ENCODE results near the gene UGT1A10. TPM values are rescaled to one million over a fixed set of nuclear protein-coding genes. Genes with fewer than 3 reads are reported as not detected.
"Not testable (repeated sequence)": the region's sequence is repeated elsewhere in the genome, so short reads cannot be mapped to it uniquely, and the experiment has no call there.

The UGT1A10 gene
- total RNA-seq (ENCODE audit: unreplicated experiment), result not detected
- long read RNA-seq, result 0 reads

DNA sequence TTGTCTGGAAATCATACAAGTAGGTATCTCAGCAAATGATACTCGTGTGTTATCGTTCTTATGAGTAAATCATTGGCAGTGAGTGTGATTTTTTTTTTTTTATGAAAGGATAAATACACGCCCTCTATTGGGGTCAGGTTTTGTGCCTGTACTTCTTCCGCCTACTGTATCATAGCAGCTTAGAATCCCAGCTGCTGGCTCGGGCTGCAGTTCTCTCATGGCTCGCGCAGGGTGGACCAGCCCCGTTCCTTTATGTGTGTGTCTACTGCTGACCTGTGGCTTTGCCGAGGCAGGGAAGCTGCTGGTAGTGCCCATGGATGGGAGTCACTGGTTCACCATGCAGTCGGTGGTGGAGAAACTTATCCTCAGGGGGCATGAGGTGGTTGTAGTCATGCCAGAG lies at the start of gene UGT1A10:
TSS of gene UGT1A10 (plus strand) at position 143 of the 400 bp plus-strand sequence. CDS start at position 218, 75 bp downstream.
- not testable (repeated sequence) for H3K27ac Mint-ChIP-seq (ENCODE audit: unreplicated experiment); H3K9me3 Mint-ChIP-seq (ENCODE audit: unreplicated experiment); H3K4me1 Mint-ChIP-seq (ENCODE audit: unreplicated experiment); H3K4me3 Mint-ChIP-seq (ENCODE audit: unreplicated experiment); DNase-seq (ENCODE audit: low spot score); H3K27me3 Mint-ChIP-seq (ENCODE audit: unreplicated experiment); H3K36me3 Mint-ChIP-seq (ENCODE audit: low read depth, unreplicated experiment)

- TF ChIP-seq, protein P1, sequence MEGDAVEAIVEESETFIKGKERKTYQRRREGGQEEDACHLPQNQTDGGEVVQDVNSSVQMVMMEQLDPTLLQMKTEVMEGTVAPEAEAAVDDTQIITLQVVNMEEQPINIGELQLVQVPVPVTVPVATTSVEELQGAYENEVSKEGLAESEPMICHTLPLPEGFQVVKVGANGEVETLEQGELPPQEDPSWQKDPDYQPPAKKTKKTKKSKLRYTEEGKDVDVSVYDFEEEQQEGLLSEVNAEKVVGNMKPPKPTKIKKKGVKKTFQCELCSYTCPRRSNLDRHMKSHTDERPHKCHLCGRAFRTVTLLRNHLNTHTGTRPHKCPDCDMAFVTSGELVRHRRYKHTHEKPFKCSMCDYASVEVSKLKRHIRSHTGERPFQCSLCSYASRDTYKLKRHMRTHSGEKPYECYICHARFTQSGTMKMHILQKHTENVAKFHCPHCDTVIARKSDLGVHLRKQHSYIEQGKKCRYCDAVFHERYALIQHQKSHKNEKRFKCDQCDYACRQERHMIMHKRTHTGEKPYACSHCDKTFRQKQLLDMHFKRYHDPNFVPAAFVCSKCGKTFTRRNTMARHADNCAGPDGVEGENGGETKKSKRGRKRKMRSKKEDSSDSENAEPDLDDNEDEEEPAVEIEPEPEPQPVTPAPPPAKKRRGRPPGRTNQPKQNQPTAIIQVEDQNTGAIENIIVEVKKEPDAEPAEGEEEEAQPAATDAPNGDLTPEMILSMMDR (IDR thresholded peaks at IDR 0.05; ENCODE audit: unreplicated experiment), result no peak
- H3K9me3 Mint-ChIP-seq (ENCODE audit: unreplicated experiment), result no peaks in the 10 kb centered on the region
- no peaks in the 10 kb centered on the region for H3K36me3 Mint-ChIP-seq (ENCODE audit: low read depth, unreplicated experiment)
- H3K4me1 Mint-ChIP-seq (ENCODE audit: unreplicated experiment), result no peaks in the 10 kb centered on the region
- DNase-seq (ENCODE audit: low spot score), result no peak
- no peaks in the 10 kb centered on the region for H3K27me3 Mint-ChIP-seq (ENCODE audit: unreplicated experiment)
- H3K4me3 Mint-ChIP-seq (ENCODE audit: unreplicated experiment), result no peak overlapping the region
- no peak overlapping the region for H3K27ac Mint-ChIP-seq (ENCODE audit: unreplicated experiment)
These were observed 47.8 kb upstream of the UGT1A10 start for GRCh38 chr2:233588400-233588799.

- DNase-seq (ENCODE audit: low spot score); H3K27ac Mint-ChIP-seq (ENCODE audit: unreplicated experiment): not testable (repeated sequence)
These were observed 43.5 kb upstream of the UGT1A10 start for GRCh38 chr2:233592706-233593105.

DNA sequence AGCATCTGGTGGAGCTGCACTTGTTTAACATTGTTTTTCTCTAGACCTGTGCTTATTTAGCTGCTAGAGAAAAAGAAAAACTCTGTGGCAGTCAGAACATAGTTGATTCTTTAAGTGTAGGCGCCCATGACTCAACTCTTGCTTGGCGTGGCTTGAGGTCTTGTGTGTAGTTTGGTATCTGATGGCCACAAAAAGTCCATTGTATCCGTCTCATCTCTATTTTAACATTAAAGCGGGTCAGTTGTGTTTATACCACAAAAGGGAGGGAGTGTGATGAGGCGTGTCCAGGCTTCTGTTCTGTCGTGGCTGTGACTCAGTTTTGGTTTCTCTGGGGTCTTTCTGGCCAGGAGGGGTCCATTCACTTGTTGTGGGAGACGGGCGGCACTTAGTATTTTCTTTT lies 43.0 kb upstream of the UGT1A10 start:
- DNase-seq (ENCODE audit: low spot score), result no peak
- H3K36me3 Mint-ChIP-seq (ENCODE audit: low read depth, unreplicated experiment), result no peaks in the 10 kb centered on the region
- no peak overlapping the region for H3K27ac Mint-ChIP-seq (ENCODE audit: unreplicated experiment)
- TF ChIP-seq, protein P1 (IDR thresholded peaks at IDR 0.05; ENCODE audit: unreplicated experiment), result no peak
- H3K4me1 Mint-ChIP-seq (ENCODE audit: unreplicated experiment), result no peaks in the 10 kb centered on the region
- H3K4me3 Mint-ChIP-seq (ENCODE audit: unreplicated experiment), result no peak overlapping the region
- H3K27me3 Mint-ChIP-seq (ENCODE audit: unreplicated experiment), result peaks cover 1% of the 10 kb centered on the region
- no peaks in the 10 kb centered on the region for H3K9me3 Mint-ChIP-seq (ENCODE audit: unreplicated experiment)

More at GRCh38 chr2:233592706-233593105, 43.5 kb upstream of the UGT1A10 start:
- not testable (repeated sequence) for H3K27me3 Mint-ChIP-seq (ENCODE audit: unreplicated experiment); H3K36me3 Mint-ChIP-seq (ENCODE audit: low read depth, unreplicated experiment); H3K9me3 Mint-ChIP-seq (ENCODE audit: unreplicated experiment); H3K4me3 Mint-ChIP-seq (ENCODE audit: unreplicated experiment); H3K4me1 Mint-ChIP-seq (ENCODE audit: unreplicated experiment)

DNA sequence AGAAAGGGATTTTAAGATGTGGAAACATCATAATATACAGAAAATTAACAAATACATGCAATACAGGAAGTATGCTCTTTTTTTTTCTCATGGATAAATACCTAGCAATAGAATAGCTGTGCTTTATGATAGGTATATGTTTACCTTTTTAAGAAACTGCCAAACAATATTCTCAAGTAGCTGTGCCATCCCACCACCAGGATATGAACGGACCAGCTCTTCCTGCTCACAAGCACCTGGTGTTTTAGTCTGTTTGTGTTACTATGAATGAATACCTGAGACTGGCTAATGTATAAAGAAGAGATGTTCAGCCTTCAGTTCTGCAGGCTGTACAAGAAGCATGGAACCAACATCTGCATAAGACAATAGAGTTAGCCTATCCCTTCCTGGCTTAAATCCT lies 38.7 kb upstream of the UGT1A10 start:
- TF ChIP-seq, protein P1 (IDR thresholded peaks at IDR 0.05; ENCODE audit: unreplicated experiment), result no peak
- H3K27ac Mint-ChIP-seq (ENCODE audit: unreplicated experiment), result no peak overlapping the region
- H3K9me3 Mint-ChIP-seq (ENCODE audit: unreplicated experiment), result no peaks in the 10 kb centered on the region

GRCh38 chr2:233598952-233599351 lies 37.3 kb upstream of the UGT1A10 start:
- H3K27me3 Mint-ChIP-seq (ENCODE audit: unreplicated experiment), result peaks cover 1% of the 10 kb centered on the region
- TF ChIP-seq, protein P1 (IDR thresholded peaks at IDR 0.05; ENCODE audit: unreplicated experiment), result no peak
- no peaks in the 10 kb centered on the region for H3K9me3 Mint-ChIP-seq (ENCODE audit: unreplicated experiment)
- H3K4me1 Mint-ChIP-seq (ENCODE audit: unreplicated experiment), result no peaks in the 10 kb centered on the region
- no peak overlapping the region for H3K27ac Mint-ChIP-seq (ENCODE audit: unreplicated experiment)
- no peak for DNase-seq (ENCODE audit: low spot score)
- no peaks in the 10 kb centered on the region for H3K36me3 Mint-ChIP-seq (ENCODE audit: low read depth, unreplicated experiment)
- no peak overlapping the region for H3K4me3 Mint-ChIP-seq (ENCODE audit: unreplicated experiment)

More for the DNA sequence above, 38.7 kb upstream of the UGT1A10 start:
- Mint-ChIP-seq H3K4me1 (ENCODE audit: unreplicated experiment) (no peaks in the 10 kb centered on the region), H3K4me3 (ENCODE audit: unreplicated experiment) (no peak overlapping the region), H3K27me3 (ENCODE audit: unreplicated experiment) (peaks cover 1% of the 10 kb centered on the region), H3K36me3 (ENCODE audit: low read depth, unreplicated experiment) (no peaks in the 10 kb centered on the region)
- no peak for DNase-seq (ENCODE audit: low spot score)
